HG03354 (cell line): ENCODE measurements around the gene CACNB2.
"Not testable (repeated sequence)": the region's sequence is repeated elsewhere in the genome, so short reads cannot be mapped to it uniquely, and the experiment has no call there.

Source experiments
- ATAC-seq: cut with Tn5 transposase; IDR thresholded peaks from one replicate; pipeline ENCODE4 v1.9.1; 2021; ENCODE audit warnings: mild to moderate bottlenecking; ENCODE audit not compliant: unreplicated experiment, poor library complexity, severe bottlenecking

CACNB2 gene

GRCh38 chr10:18195060-18195799, 55.0 kb downstream of the CACNB2 start:
- ATAC-seq: no peak

GRCh38 chr10:18196806-18197550, 56.8 kb downstream of the CACNB2 start:
- no peak for ATAC-seq

DNA sequence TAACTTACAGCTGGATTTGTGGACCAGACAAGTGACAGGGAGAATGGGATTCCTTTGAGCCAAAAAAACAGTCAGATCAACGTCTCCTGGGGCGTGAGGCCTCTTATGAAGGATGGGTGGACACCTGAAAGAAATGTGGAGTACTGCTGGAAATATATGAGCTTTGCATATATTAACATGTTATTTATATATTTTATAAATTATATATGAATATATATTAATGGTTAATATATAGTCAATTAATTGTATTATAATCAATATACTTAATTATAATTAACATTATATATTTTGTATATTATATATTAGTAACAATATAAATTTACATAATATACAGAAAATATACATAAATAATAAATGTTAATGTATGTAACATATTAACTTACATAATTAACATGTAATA, 57.5 kb downstream of the CACNB2 start:
- no peak for ATAC-seq

DNA sequence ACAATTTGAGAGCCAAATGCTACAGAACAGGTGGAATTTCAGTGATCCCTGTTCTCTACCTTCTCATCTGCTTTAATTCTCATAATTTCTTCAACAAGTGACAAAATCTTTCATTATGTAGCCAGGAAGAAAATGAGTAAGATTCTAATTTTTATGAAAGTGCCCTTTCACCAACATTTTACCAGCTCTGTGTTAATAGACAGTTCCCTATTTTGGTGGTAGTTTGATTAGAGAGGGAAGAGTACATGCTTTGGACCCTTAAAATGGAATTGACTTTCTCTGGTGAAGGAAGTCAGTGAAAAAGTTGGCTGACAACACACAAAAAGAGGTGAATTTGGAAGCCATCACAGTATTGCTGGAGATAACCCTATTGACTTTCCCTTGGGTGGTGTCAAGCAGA, 61.7 kb downstream of the CACNB2 start:
- ATAC-seq: no peak

DNA sequence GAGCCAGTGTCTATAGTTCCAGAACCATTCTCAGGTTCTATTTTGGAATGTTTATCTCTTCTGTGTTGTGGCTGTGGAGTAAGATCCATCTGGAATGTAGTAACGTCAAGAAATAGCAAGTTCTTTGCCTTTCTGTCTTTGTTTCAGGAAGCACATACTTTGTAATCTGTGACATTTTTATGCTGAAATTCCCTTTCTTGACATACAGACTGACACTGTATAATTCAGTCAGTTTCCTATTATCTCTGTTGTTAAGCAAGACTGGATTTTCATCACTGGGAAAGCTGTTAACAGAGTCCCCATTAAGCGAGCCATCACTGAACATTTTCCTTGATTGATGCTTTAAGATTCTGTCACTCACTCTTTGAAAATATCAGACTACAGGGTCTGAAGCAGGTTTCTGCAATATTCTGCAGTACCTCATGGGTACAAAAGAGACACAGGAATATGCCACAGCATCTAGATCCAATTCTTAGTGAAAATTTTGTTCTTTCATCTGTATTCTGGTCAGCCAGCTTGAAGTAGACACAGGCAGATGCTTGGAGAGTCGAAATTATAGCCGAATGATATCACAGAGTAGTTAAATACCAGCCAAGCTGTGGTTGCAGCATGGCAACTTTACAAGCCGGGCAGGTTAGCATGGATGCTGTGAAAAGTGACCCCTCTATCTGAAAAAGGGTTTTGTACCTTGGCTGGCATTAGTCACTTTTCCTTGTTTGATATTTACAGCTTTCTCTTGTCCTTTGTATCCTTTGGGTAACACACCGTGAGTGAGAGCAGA, 62.6 kb downstream of the CACNB2 start:
- ATAC-seq: no peak

GRCh38 chr10:18203471-18203870, 63.2 kb downstream of the CACNB2 start:
- ATAC-seq: no peak

DNA sequence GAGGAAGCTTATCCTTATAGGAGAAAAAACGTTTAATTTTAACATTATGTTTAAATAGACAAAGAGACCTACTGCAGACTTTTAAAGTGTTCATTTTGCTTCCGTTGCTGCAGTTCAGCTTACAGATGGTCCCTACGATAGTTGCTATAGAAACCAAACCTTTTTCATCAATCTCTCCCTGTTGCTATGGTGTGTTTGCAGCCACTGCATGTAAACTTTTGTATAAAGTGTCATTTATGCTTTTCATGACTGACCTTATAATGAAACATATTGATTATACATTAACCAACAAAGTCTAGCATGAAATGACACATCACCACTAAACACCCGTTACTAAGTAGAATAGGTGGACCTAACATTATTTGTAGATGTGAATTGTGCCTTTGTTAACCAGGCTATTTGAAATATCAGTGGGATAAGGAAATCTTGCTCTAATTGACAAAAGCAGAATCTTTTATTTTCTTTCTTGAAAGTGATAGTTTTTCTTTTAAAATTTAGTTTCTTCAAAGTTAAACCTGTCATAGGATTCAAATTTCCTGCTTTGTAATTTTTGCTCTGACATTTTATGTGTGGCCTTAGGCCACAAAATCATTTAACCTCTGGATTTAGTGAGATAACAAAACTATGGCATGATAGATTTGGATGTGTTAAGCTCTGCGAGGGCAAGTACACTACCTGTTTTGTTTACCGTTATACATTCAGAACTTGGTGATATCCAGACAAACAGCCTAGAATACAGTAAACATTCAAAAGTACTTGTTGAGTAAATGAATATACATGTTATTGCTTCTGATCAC, 64.0 kb downstream of the CACNB2 start:
- ATAC-seq: peak; percentile 80

- ATAC-seq: no peak
These were observed 65.0 kb downstream of the CACNB2 start for GRCh38 chr10:18205098-18205834.

DNA sequence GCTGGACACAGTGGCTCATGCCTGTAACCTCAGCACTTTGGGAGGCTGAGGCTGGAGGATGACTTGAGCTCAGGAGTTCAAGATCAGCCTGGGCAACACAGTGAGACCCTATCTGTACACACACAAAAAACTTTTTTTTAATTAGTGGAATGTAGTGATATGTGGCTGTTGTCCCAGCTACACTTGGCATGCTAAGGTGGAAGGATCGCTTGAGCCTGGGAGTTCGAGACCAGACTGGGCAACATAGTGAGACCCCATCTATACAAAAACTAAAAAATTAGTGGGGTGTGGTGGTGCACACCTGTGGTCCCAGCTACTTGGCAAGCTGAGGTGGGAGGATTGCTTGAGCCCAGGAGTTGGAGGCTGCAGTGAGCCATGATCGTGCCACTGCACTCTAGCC, 68.0 kb downstream of the CACNB2 start:
- not testable (repeated sequence) for ATAC-seq

GRCh38 chr10:18209241-18209640, 69.0 kb downstream of the CACNB2 start:
- no peak for ATAC-seq

DNA sequence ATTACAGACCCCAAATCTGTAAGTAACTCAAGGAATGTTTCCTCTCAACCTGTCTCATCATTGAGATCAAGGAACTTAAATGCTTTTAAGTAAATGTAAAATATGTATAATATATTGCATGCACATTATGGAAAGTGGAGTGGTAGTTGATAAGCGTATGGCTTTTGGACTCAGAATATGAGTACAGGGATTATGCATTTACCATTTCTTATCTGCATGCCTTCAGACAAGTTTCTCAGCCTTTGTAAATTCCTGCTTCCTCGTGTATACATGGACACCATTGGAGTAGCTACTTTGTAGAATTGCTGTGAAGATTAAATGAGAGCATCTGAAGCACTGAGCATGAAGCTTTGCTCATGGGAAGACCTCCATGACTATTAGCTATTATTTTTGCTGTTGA, 70.5 kb downstream of the CACNB2 start:
- no peak for ATAC-seq

- ATAC-seq: no peak
These were observed 71.6 kb downstream of the CACNB2 start for GRCh38 chr10:18211862-18212261.

DNA sequence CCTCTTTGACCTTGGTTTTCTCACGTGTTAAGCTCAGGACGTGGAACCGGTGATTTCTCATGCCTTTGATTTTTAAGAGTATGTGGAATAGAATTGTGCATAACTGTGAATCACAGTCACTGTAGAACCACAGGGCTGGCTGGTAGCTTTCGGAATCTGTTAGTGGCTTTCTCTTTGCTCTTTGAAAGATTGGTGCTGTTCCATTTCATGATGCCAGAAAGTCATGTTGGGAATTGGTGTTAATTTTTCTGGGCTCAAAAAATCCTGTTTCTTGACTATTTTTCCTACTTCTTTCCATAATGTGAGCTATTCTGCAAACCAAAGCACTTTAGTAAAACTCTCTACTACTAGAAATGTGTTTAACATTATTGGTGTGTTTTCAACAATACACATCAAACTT, 73.0 kb downstream of the CACNB2 start:
- no peak for ATAC-seq

DNA sequence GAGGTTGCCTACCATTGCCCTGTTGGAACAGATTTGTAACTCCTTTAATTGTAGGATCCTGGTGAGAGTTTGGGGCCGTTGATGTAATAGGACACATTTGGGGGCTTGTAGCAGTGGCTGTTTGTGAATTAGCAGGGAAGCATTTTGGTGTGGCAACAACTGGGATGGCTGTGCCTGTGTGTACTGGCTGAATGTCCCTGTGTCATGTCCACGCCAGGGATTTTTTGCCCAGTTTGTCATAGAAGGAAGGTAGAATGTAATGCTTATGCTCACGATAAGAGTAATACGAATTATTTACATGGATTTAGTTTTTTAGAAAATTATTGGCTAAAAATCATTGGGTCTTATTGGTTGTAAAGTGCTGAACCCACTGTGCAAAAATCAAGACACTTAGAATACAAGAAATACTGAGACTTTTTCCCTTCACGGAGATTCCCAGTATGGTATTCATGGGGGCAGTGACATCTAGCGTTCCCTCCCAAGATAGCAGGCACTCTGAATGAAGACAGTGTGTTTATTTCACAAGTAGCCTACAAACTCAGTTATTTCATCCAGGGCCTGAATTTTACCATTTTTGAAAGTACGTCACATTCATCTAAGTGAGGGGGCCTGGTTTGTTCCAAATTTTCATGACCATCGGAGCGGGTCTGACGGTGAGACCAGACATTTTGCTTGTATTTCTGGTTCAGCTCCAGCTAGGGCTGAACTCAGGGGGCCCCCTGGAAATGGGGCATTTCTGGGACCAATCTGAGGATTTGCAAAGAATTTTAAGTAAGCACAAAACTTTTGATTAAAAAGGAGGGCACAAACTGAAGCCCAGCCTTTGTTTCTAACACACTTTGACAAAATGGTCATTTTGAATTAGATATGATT, 74.7 kb downstream of the CACNB2 start:
- ATAC-seq: peak; percentile 81

DNA sequence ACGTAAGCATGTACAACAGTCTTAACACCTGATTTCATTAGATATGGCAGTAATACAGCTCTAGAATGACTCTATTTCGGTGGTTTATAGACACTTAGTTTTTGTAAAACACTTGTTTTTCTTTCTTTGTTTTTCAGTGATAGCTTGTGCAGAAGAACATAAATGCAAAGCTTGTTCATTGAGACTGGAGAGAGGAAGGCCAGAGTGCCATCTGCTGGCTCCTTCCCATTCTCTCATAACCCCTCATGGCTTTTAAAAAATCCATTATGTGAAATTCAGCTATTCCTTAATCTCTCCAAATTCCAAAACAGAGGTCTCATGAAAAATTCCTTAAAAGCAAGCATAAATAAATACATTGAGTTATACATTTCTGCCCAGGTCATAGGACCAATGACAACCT, 76.3 kb downstream of the CACNB2 start:
- ATAC-seq: no peak

- ATAC-seq: no peak
These were observed 77.4 kb downstream of the CACNB2 start for GRCh38 chr10:18217577-18217976.

GRCh38 chr10:18219146-18219545, 78.9 kb downstream of the CACNB2 start:
- ATAC-seq: no peak

DNA sequence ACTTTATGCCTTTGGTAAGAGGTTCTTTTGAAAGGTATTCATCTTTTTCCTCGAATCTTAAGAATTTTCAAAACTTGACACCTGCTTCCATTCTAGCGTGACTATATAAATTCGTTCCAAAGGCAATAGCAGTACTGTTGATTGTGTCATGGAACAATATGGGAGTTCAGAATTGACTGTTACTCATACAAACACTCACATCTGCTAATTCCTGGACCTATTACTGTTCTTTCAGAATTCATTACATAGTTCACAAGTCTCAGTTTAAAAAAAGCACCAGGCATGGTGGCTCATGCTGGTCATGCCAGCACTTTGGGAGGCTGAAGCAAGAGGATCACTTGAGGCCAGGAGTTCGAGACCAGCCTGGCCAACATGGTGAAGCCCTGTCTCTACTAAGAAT, 80.9 kb downstream of the CACNB2 start:
- ATAC-seq: no peak
